Measurements from ENCODE around the gene ACBD6.

ACBD6 gene

GRCh38 chr1:180382326-180383115 lies 119.9 kb downstream of the ACBD6 start:
- TF ChIP-seq SIN3A (IDR thresholded peaks at IDR 0.05; ENCODE audit: borderline replicate concordance, insufficient read depth, low read length) (no peak), TAF1 (IDR thresholded peaks at IDR 0.05; ENCODE audit: borderline replicate concordance, insufficient read depth, low read length) (no peak), REST (IDR thresholded peaks at IDR 0.05; ENCODE audit: insufficient read depth in 1 of 2, low read depth in 2 of 2, low read length in 2 of 2) (no peak), FOXP2 (optimal IDR thresholded peaks at IDR 0.05; ENCODE audit: borderline replicate concordance, extremely low read depth, extremely low read length, insufficient read depth) (no peak), POLR2AphosphoS5 (IDR thresholded peaks at IDR 0.05; ENCODE audit: low read depth, low read length) (no peak)

DNA sequence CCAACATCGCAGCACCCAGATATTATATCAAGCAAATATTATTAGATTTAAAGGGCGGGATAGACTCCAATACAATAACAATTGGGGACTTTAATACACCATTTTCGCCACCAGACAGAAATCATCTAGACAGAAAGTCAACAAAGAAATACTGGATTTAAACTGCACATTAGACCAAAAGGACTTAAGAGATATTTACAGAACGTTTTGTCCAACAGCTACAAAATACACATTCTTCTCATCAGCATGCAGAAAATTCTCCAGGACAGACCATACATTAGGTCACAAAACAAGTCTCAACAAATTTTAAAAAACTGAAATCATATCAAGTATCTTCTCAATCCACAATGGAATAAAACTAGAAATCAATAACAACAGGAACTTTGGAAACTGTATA lies 121.2 kb downstream of the ACBD6 start:
- no peak for TF ChIP-seq POLR2AphosphoS5 (IDR thresholded peaks at IDR 0.05; ENCODE audit: low read depth, low read length)
- TF ChIP-seq REST (IDR thresholded peaks at IDR 0.05; ENCODE audit: insufficient read depth in 1 of 2, low read depth in 2 of 2, low read length in 2 of 2), result no peak
- no peak for TF ChIP-seq TAF1 (IDR thresholded peaks at IDR 0.05; ENCODE audit: borderline replicate concordance, insufficient read depth, low read length)
- TF ChIP-seq SIN3A (IDR thresholded peaks at IDR 0.05; ENCODE audit: borderline replicate concordance, insufficient read depth, low read length), result no peak
- no peak for TF ChIP-seq FOXP2 (optimal IDR thresholded peaks at IDR 0.05; ENCODE audit: borderline replicate concordance, extremely low read depth, extremely low read length, insufficient read depth)

DNA sequence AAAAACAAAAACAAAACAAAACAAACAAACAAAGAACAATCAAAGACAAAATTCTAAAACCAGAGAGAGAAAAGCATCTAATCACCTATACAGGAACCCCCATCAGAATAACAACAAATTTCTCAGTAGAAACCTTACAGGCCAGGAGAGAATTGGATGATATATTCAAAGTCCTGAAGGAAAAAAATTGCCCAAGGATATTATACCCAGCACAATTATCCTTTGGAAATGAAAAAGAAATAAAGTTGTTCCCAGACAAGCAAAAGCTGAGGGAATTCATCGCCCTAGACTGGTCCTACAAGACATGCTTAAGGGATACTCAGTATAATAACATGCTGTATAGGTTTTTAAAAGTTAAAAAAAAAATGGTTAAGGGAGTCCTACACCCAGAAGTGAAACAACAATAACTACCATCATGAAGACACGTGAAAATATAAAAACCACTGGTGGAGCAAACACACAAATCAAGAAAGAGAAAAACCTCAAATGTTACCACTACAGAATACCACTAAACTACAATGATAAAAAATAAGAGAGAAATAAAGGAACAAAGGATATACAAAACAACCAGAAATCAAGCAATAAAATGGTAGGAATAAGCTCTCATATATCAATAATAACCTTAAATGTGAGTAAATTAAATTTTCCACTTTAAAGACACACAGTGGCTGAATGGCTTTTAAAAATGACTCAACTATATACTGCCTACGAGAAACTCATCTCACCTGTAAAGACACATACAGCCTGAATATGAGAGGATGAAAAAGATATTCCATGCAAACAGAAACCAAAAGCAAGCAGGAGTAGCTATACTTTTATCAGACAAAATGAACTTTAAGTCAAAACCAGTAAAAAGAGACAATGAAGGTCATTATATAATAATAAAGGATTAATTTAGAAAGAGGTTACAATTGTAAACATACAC lies 121.9 kb downstream of the ACBD6 start:
- no peak for TF ChIP-seq SIN3A (IDR thresholded peaks at IDR 0.05; ENCODE audit: borderline replicate concordance, insufficient read depth, low read length)
- TF ChIP-seq TAF1 (IDR thresholded peaks at IDR 0.05; ENCODE audit: borderline replicate concordance, insufficient read depth, low read length), result no peak
- no peak for TF ChIP-seq POLR2AphosphoS5 (IDR thresholded peaks at IDR 0.05; ENCODE audit: low read depth, low read length)
- TF ChIP-seq REST (IDR thresholded peaks at IDR 0.05; ENCODE audit: insufficient read depth in 1 of 2, low read depth in 2 of 2, low read length in 2 of 2), result no peak
- no peak for TF ChIP-seq FOXP2 (optimal IDR thresholded peaks at IDR 0.05; ENCODE audit: borderline replicate concordance, extremely low read depth, extremely low read length, insufficient read depth)

DNA sequence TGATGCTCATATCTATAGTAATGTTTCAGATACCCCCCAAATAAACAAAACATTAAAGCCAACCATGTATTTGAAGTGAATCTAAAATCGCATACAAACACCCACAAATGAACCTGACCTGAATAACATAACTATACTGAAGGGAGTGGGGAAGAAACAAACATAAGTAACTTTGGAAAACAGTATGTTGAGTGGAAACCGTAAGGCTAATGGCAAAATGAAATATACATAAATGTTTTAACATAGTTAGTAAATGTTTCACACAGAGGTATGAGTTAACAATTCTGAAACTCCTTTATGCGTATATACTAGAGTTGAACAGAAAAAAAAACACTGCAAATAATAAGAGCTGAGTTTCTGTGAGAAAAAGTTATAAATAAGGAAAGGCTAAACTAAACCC lies 125.6 kb downstream of the ACBD6 start:
- TF ChIP-seq POLR2AphosphoS5 (IDR thresholded peaks at IDR 0.05; ENCODE audit: low read depth, low read length) (no peak), FOXP2 (optimal IDR thresholded peaks at IDR 0.05; ENCODE audit: borderline replicate concordance, extremely low read depth, extremely low read length, insufficient read depth) (no peak), REST (IDR thresholded peaks at IDR 0.05; ENCODE audit: insufficient read depth in 1 of 2, low read depth in 2 of 2, low read length in 2 of 2) (no peak), TAF1 (IDR thresholded peaks at IDR 0.05; ENCODE audit: borderline replicate concordance, insufficient read depth, low read length) (no peak), SIN3A (IDR thresholded peaks at IDR 0.05; ENCODE audit: borderline replicate concordance, insufficient read depth, low read length) (no peak)
